AG04450 (cell line): Measurements from ENCODE around the gene TEX47. TPM values are rescaled to one million over a fixed set of nuclear protein-coding genes. Genes with fewer than 3 reads are reported as not detected.

ENCODE experiments used
- CTCF ChIA-PET: fragments of 300-600, 350-600 bp; formaldehyde crosslinking; extraction: SDS; loops from one replicate; lab custom pipeline; 2022; ENCODE audit warnings: antibody characterized with exemption, inconsistent platforms; lab: Charles Lee
- POLR2A ChIA-PET: fragments of 350-600 bp; formaldehyde crosslinking; extraction: SDS; loops from one replicate; lab custom pipeline; 2021; ENCODE audit warnings: antibody characterized with exemption, inconsistent platforms; lab: Yijun Ruan, JAX
- DNase-seq: peaks from one replicate; pipeline ENCODE4 v3.0.0-alpha.2; 2011; ENCODE audit warnings: low read depth, low spot score
- H3K27ac ChIP-seq: one replicate; pipeline ENCODE4 v1.5.1; 2012; ENCODE audit warnings: low read depth, low read length, control low read depth
- H3K27me3 ChIP-seq: one replicate; pipeline ENCODE4 v1.6.0; 2012; ENCODE audit warnings: low read length; ENCODE audit not compliant: control insufficient read depth, insufficient read depth
- H3K4me3 ChIP-seq: 2 replicates; pipeline ENCODE4 v1.5.1; 2011; ENCODE audit warnings: mild to moderate bottlenecking, low read depth, low read length, control low read depth
- H3K9me3 ChIP-seq: 2 replicates; pipeline ENCODE4 v1.5.1; 2012; ENCODE audit warnings: low read length; ENCODE audit not compliant: control insufficient read depth, insufficient read depth
- CTCF ChIP-seq: IDR thresholded peaks from 2 replicates; pipeline ENCODE4 v1.5.1; 2011; ENCODE audit warnings: low read depth, low read length, control low read depth, inconsistent platforms
- polyA minus RNA-seq: library from RNA; depleted of rRNA, polyadenylated mRNA; stranded (reverse); fragments of >200 nt; gene quantifications from 2 replicates; pipeline ENCODE4 v1.2.3, GENCODE V29; 2011; rRNA and poly(A)+ RNA removed
- polyA plus RNA-seq: library from polyadenylated mRNA; depleted of rRNA; stranded (reverse); fragments of >200 nt; gene quantifications from 2 replicates; pipeline ENCODE4 v1.2.3, GENCODE V29; 2011; rRNA removed

TEX47 gene
- polyA plus RNA-seq (not detected in 2 replicates), polyA minus RNA-seq (not detected in 2 replicates)

GRCh38 chr7:88795553-88795952 lies at the start of gene TEX47:
TEX47 (minus strand) TSS chr7:88795737; CDS start chr7:88794942, 795 bp downstream.
- H3K27ac ChIP-seq: no peak within 1 kb of the TSS
- no peaks in the 10 kb centered on the region for H3K9me3 ChIP-seq
- CTCF ChIA-PET: no interaction called here
- no peak within 1 kb of the TSS for H3K4me3 ChIP-seq
- TF ChIP-seq CTCF: no peak
- H3K27me3 ChIP-seq: no peaks in the 10 kb centered on the region
- POLR2A ChIA-PET: no interaction called here
- DNase-seq: no peak

GRCh38 chr7:88845091-88845490 lies 49.6 kb upstream of the TEX47 start:
- no peak overlapping the region for H3K4me3 ChIP-seq
- DNase-seq: no peak
- no peaks in the 10 kb centered on the region for H3K27me3 ChIP-seq
- POLR2A ChIA-PET: no interaction called here
- TF ChIP-seq CTCF: no peak
- CTCF ChIA-PET: no interaction called here
- peaks cover 7% of the 10 kb centered on the region for H3K9me3 ChIP-seq
- no peak overlapping the region for H3K27ac ChIP-seq

- H3K9me3 ChIP-seq: peaks cover 7% of the 10 kb centered on the region
- no peaks in the 10 kb centered on the region for H3K27me3 ChIP-seq
- ChIA-PET CTCF (no interaction called here), POLR2A (no interaction called here)
- no peak overlapping the region for H3K4me3 ChIP-seq
- H3K27ac ChIP-seq: no peak overlapping the region
- no peak for TF ChIP-seq CTCF
- DNase-seq: no peak
These were observed 46.7 kb upstream of the TEX47 start for GRCh38 chr7:88842201-88842600.

- Histone ChIP-seq H3K27me3 (no peaks in the 10 kb centered on the region), H3K9me3 (no peaks in the 10 kb centered on the region), H3K4me3 (no peak overlapping the region), H3K27ac (no peak overlapping the region)
- no peak for DNase-seq
- ChIA-PET POLR2A (no interaction called here), CTCF (interaction anchor here (1.0 kb wide), 1 partner anchor 592 kb away, joined by 4 read pairs; no protein-coding TSS in a partner anchor)
- TF ChIP-seq CTCF: no peak
These were observed 39.7 kb upstream of the TEX47 start for GRCh38 chr7:88835147-88835728.

GRCh38 chr7:88826222-88826621 lies 30.7 kb upstream of the TEX47 start:
- no peaks in the 10 kb centered on the region for H3K27me3 ChIP-seq
- no peak for DNase-seq
- ChIA-PET POLR2A (no interaction called here), CTCF (no interaction called here)
- H3K4me3 ChIP-seq: no peak overlapping the region
- no peak overlapping the region for H3K27ac ChIP-seq
- H3K9me3 ChIP-seq: peaks cover 3% of the 10 kb centered on the region; the same call in 1 of the 2 replicates
- TF ChIP-seq CTCF: no peak
